Bronchial epithelial cell (primary cell): ENCODE results near the gene IFITM10. TPM values are rescaled to one million over a fixed set of nuclear protein-coding genes. Genes with fewer than 3 reads are reported as not detected.

Source experiments
- DNase-seq: peaks from one replicate; pipeline ENCODE4 v3.0.0-alpha.2; 2010; ENCODE audit warnings: low read depth
- FAIRE-seq: peaks from 2 replicates; lab custom pipeline; 2011; peaks lifted over from hg19 to GRCh38; lab: Jason Lieb, UNC
- H3K27me3 ChIP-seq: 2 replicates; pipeline ENCODE4 v1.5.1; 2011; ENCODE audit warnings: low read length; ENCODE audit not compliant: control insufficient read depth, insufficient read depth
- H3K36me3 ChIP-seq: 2 replicates; pipeline ENCODE4 v1.5.1; 2011; ENCODE audit warnings: low read length; ENCODE audit not compliant: control insufficient read depth, insufficient read depth
- H3K4me3 ChIP-seq: 2 replicates; pipeline ENCODE4 v1.5.1; 2011; ENCODE audit warnings: mild to moderate bottlenecking, low read depth, low read length, control low read depth
- total RNA-seq: library from RNA; depleted of rRNA; stranded (reverse); fragments of >200 nt; gene quantifications from 2 replicates; pipeline ENCODE4 v1.2.1, GENCODE V29; 2014
- TF ChIP-seq, protein P1 (sequence below): IDR thresholded peaks from 2 replicates; pipeline ENCODE4 v1.5.1; 2011; ENCODE audit warnings: mild to moderate bottlenecking, moderate library complexity, low read length, control low read depth, inconsistent platforms; ENCODE audit not compliant: insufficient read depth, severe bottlenecking

The IFITM10 gene
- total RNA-seq, 1 donor from 2014 or later: 1.3 TPM

DNA sequence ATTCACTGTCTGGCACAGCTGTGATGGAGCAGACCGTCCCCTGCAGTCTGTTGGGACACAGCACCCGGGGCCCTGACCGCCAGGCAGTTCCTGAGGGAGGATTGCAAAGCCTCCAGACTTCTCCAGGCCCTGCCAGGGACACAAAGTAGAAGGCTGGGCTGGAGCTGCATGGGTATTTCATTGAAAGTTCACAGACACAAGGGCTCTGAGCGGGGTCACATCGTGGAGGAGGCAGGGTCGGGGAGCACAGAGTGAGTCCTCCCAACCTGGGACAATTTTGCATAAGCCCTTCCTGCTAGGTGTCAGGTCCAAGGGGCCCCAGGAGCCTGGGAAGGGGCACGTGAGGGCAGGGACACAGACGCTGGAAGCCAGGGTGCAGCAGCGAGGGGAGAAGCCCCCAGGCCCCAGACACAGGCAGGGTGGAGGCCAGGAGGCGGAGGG is 15.7 kb downstream of the IFITM10 start:
- no peak for DNase-seq
- Histone ChIP-seq H3K4me3 (no peak overlapping the region), H3K27me3 (peaks cover 12% of the 10 kb centered on the region), H3K36me3 (no peaks in the 10 kb centered on the region)
- TF ChIP-seq, protein P1, sequence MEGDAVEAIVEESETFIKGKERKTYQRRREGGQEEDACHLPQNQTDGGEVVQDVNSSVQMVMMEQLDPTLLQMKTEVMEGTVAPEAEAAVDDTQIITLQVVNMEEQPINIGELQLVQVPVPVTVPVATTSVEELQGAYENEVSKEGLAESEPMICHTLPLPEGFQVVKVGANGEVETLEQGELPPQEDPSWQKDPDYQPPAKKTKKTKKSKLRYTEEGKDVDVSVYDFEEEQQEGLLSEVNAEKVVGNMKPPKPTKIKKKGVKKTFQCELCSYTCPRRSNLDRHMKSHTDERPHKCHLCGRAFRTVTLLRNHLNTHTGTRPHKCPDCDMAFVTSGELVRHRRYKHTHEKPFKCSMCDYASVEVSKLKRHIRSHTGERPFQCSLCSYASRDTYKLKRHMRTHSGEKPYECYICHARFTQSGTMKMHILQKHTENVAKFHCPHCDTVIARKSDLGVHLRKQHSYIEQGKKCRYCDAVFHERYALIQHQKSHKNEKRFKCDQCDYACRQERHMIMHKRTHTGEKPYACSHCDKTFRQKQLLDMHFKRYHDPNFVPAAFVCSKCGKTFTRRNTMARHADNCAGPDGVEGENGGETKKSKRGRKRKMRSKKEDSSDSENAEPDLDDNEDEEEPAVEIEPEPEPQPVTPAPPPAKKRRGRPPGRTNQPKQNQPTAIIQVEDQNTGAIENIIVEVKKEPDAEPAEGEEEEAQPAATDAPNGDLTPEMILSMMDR: no peak
- no peak for FAIRE-seq

DNA sequence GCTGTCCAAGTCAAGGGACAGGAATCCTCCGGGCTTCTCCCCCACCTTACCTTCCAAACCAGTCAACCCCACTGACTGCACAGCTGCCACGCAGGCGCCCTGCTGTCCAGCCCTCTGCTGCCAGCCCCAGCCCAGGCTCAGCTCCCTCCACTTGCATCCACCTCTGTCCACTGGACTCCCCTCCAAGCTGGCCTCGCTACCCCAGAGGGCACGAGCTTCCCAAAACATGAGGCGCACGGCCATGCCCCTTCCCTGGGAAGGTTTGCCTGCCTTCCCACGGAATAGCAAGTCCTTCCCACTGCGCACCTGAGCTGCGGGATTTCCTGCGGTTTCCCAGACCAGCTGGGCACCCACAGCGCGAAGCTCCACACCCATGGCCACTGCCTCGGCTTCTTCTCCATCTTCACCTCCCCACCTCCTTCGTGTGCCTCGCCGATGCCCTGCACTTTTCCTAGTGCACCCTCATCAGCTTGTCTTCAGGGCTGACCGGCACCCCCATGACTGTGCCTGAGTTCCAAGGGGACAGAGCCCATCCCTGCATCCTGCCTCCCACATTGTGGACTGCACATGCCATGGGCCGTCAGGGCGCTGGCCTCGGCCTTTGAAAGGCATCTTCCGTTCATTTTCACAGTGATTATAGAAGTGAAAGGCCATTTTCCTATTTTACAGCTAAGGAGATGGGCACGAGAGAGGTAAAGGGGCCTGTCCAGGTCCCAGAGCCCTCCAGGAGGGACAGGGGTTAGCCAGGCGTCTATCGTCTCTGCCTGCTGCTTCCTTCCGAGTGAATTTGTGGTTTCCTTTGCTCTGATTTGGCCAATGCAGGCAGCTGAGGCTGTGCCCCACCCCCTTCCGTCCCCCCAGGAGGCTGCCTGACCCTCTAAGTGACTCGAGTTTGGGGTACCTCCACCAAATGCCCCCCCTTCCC is 16.4 kb downstream of the IFITM10 start:
- DNase-seq (no peak), FAIRE-seq (no peak)
- Histone ChIP-seq H3K27me3 (peaks cover 12% of the 10 kb centered on the region), H3K4me3 (no peak overlapping the region), H3K36me3 (no peaks in the 10 kb centered on the region)
- TF ChIP-seq, protein P1: no peak

DNA sequence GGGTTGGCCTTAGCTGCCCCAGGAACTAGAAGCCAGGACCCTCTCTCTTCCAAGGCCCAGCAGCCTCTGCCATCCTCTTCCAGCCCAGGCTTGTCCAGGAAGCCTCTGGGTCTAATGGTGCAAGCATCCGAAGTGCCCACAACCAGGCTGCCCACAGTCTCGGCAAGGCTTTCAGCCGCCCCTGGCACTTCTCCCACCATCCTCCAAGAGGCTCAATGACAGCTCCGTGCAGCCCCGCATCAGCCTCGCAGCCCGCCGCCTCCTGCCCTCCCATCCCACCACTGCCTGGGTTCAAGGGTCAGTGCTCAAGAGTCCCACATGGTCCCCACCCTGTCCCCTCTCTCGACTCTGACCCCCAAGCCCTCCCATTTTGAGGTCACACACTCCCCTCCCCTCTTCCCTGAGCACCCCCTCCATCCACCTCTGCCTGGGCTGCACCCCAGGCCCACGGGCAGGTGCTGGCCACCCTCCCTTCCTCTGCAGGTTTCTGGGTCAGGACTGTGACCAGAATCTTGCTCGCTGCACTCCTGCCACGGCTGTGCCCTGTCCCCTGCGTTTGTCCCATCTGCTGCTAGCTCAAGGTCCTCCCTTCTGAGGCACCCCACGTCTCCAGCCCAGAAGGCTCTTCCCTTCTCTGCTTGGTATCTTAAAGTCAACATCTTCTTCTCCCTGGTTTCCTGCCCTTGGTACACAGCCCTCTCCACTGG is 17.2 kb downstream of the IFITM10 start:
- Histone ChIP-seq H3K27me3 (peaks cover 12% of the 10 kb centered on the region), H3K36me3 (no peaks in the 10 kb centered on the region), H3K4me3 (no peak overlapping the region)
- FAIRE-seq: no peak
- TF ChIP-seq, protein P1: no peak
- no peak for DNase-seq

DNA sequence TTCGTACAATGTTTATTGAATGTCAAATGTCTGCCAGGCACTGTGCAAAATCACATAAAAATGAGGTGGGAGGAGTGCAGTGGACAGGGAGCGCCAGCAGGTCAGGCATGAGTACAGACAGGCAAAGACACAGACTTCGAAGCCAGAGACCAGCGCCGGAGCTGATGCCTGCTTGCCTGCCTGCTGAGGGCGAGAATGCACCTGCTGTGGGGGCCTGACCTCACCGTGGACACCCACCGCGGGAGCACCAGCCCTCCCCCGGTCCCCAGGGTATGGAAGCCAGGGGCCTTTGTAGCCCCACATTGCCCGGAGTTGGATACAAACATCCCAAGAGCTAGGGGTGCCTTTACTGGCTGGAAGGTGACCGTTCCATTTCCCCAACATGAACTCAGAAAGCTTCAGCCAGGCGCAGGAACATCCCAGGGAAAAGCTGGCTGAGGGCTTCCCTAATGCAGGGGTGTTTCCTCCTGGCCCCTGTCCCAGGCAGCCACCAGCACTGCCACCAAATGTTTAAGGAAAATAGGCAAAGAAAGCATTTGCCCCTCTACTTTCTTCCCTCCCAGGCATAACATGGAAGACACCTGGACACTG is 17.9 kb downstream of the IFITM10 start:
- H3K27me3 ChIP-seq: peaks cover 12% of the 10 kb centered on the region
- TF ChIP-seq, protein P1: no peak
- peak; percentile 36 for FAIRE-seq
- no peaks in the 10 kb centered on the region for H3K36me3 ChIP-seq
- DNase-seq: no peak
- no peak overlapping the region for H3K4me3 ChIP-seq

DNA sequence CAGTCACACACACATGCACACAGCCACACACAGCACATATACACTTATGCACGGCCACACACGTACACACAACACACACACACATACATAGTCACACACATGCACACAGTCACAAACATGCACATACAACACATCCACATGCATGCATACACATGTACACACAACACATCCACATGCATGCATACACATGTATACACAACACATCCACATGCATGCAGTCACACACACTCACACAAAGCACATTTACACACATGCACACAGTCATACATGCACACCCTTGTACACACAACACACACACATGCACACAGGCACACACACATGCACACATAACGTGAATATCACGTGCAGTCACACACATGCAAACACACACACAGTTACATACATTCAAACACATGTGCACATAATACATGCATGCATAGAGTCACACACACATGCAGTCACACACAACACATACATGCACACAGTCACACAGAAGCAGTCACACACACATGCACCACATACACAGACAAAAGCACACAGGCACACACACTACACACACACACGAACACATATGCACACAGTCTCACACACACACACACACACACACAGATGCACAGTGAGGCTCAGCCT is 18.8 kb downstream of the IFITM10 start:
- Histone ChIP-seq H3K4me3 (no peak overlapping the region), H3K36me3 (no peaks in the 10 kb centered on the region), H3K27me3 (peaks cover 12% of the 10 kb centered on the region)
- no peak for DNase-seq
- no peak for FAIRE-seq
- TF ChIP-seq, protein P1: no peak
